H9 (cell line): Measurements from ENCODE around the gene GORAB. TPM values are rescaled to one million over a fixed set of nuclear protein-coding genes. Genes with fewer than 3 reads are reported as not detected.
A peak's percentile ranks its signal among the peaks of the same experiment; 100 is the strongest.

Source experiments
- DNase-seq: peaks from one replicate; pipeline ENCODE4 v3.0.0-alpha.2; 2017
- H2AFZ ChIP-seq: one replicate; pipeline ENCODE4 v1.6.1; 2013; ENCODE audit warnings: mild to moderate bottlenecking, low read length, control low read depth, moderate library complexity
- H2AK5ac ChIP-seq: 2 replicates; pipeline ENCODE4 v1.6.1; 2013; ENCODE audit warnings: low read length, control low read depth, mixed read lengths; ENCODE audit not compliant: insufficient read length
- H2BK120ac ChIP-seq: one replicate; pipeline ENCODE4 v1.6.1; 2013; ENCODE audit warnings: low read depth, mild to moderate bottlenecking, low read length, control low read depth, inconsistent platforms; ENCODE audit not compliant: poor library complexity, severe bottlenecking
- H2BK12ac ChIP-seq: 2 replicates; pipeline ENCODE4 v1.6.1; 2013; ENCODE audit warnings: low read length, control low read depth, mixed read lengths, low read depth; ENCODE audit not compliant: insufficient read length
- H2BK15ac ChIP-seq: 2 replicates; pipeline ENCODE4 v1.6.1; 2013; ENCODE audit warnings: low read depth, low read length, control low read depth
- H2BK20ac ChIP-seq: one replicate; pipeline ENCODE4 v1.6.1; 2013; ENCODE audit warnings: low read depth, mild to moderate bottlenecking, low read length, control low read depth, inconsistent platforms; ENCODE audit not compliant: poor library complexity, severe bottlenecking
- H2BK5ac ChIP-seq: 2 replicates; pipeline ENCODE4 v1.6.1; 2013; ENCODE audit warnings: low read length, control low read depth, mixed read lengths; ENCODE audit not compliant: insufficient read length
- H3K14ac ChIP-seq: 2 replicates; pipeline ENCODE4 v1.6.1; 2013; ENCODE audit warnings: low read length, control low read depth; ENCODE audit not compliant: insufficient read depth
- H3K18ac ChIP-seq: 2 replicates; pipeline ENCODE4 v1.6.1; 2013; ENCODE audit warnings: low read depth, mild to moderate bottlenecking, mixed read lengths, low read length, control low read depth; ENCODE audit not compliant: insufficient read length
- H3K23ac ChIP-seq: 2 replicates; pipeline ENCODE4 v1.6.1; 2013; ENCODE audit warnings: low read length, control low read depth, mixed read lengths, low read depth; ENCODE audit not compliant: insufficient read length
- H3K23me2 ChIP-seq: 2 replicates; pipeline ENCODE4 v1.6.1; 2013; ENCODE audit warnings: low read depth, mild to moderate bottlenecking, mixed read lengths, low read length, control low read depth; ENCODE audit not compliant: insufficient read length, poor library complexity, severe bottlenecking
- H3K27ac ChIP-seq: 2 replicates; pipeline ENCODE4 v1.5.1; 2013; ENCODE audit warnings: low read length, control low read depth, mixed read lengths, low read depth; ENCODE audit not compliant: insufficient read length
- H3K27me3 ChIP-seq: 2 replicates; pipeline ENCODE4 v1.6.1; 2013; ENCODE audit warnings: low read length, control low read depth, inconsistent platforms; ENCODE audit not compliant: insufficient read depth
- H3K4ac ChIP-seq: 2 replicates; pipeline ENCODE4 v1.6.1; 2013; ENCODE audit warnings: low read depth, mild to moderate bottlenecking, control low read depth, inconsistent platforms, low read length, moderate library complexity
- H3K4me1 ChIP-seq: 2 replicates; pipeline ENCODE4 v1.6.1; 2013; ENCODE audit warnings: low read length, control low read depth, inconsistent platforms; ENCODE audit not compliant: insufficient read depth
- H3K4me2 ChIP-seq: 2 replicates; pipeline ENCODE4 v1.6.1; 2013; ENCODE audit warnings: low read length, control low read depth, mixed read lengths; ENCODE audit not compliant: insufficient read length, insufficient read depth
- H3K56ac ChIP-seq: 2 replicates; pipeline ENCODE4 v1.6.1; 2013; ENCODE audit warnings: low read depth, mild to moderate bottlenecking, mixed read lengths, low read length, control low read depth; ENCODE audit not compliant: insufficient read length
- H3K79me1 ChIP-seq: 2 replicates; pipeline ENCODE4 v1.6.1; 2013; ENCODE audit warnings: low read depth, mild to moderate bottlenecking, moderate library complexity, low read length, control low read depth, inconsistent platforms; ENCODE audit not compliant: insufficient read depth, poor library complexity, severe bottlenecking
- H3K79me2 ChIP-seq: 2 replicates; pipeline ENCODE4 v1.6.1; 2013; ENCODE audit warnings: low read length, control low read depth, inconsistent platforms; ENCODE audit not compliant: insufficient read depth
- H3K9ac ChIP-seq: 2 replicates; pipeline ENCODE4 v1.6.1; 2013; ENCODE audit warnings: low read length, control low read depth, mixed read lengths; ENCODE audit not compliant: insufficient read length; ENCODE audit errors: extremely low read depth
- H3K9me3 ChIP-seq: one replicate; pipeline ENCODE4 v1.6.1; 2013; ENCODE audit warnings: low read depth, low read length, inconsistent platforms; ENCODE audit not compliant: control insufficient read depth
- H3T11ph ChIP-seq: one replicate; pipeline ENCODE4 v1.6.1; 2013; ENCODE audit warnings: mild to moderate bottlenecking, low read length, control low read depth, inconsistent platforms
- H4K20me1 ChIP-seq: one replicate; pipeline ENCODE4 v1.6.1; 2013; ENCODE audit not compliant: control insufficient read depth, insufficient read length, insufficient read depth
- H4K5ac ChIP-seq: 2 replicates; pipeline ENCODE4 v1.6.1; 2013; ENCODE audit warnings: low read depth, mild to moderate bottlenecking, mixed read lengths, low read length, control low read depth; ENCODE audit not compliant: insufficient read length
- H4K8ac ChIP-seq: replicated peaks from 2 replicates; pipeline ENCODE4 v1.6.1; 2013; ENCODE audit warnings: low read length, control low read depth, mixed read lengths, low read depth; ENCODE audit not compliant: insufficient read length
- H4K91ac ChIP-seq: 2 replicates; pipeline ENCODE4 v1.6.1; 2013; ENCODE audit warnings: low read depth, mild to moderate bottlenecking, moderate library complexity, mixed read lengths, low read length, control low read depth; ENCODE audit not compliant: insufficient read length
- H3K27ac Mint-ChIP-seq, 3 experiments: 2 replicates in 2 of 3; 3 replicates in 1 of 3; pipeline ENCODE4 v1.8.0; 2020 to 2021; ENCODE audit warnings: mixed read lengths in 3 of 3, mild to moderate bottlenecking in 1 of 3, moderate library complexity in 1 of 3
- H3K27me3 Mint-ChIP-seq: 2 replicates; pipeline ENCODE4 v1.8.0; 2021; ENCODE audit warnings: low read depth, mild to moderate bottlenecking, moderate library complexity, mixed read lengths
- H3K36me3 Mint-ChIP-seq, 3 experiments: 2 replicates in 2 of 3; 3 replicates in 1 of 3; pipeline ENCODE4 v1.8.0; 2020 to 2021; ENCODE audit warnings: low read depth in 3 of 3, mixed read lengths in 3 of 3; ENCODE audit not compliant: insufficient read depth in 1 of 3
- H3K4me1 Mint-ChIP-seq, 2 experiments: 2 replicates each; pipeline ENCODE4 v1.8.0; 2020; ENCODE audit warnings: mixed read lengths in 2 of 2
- H3K4me3 Mint-ChIP-seq, 2 experiments: 2 replicates in 1 of 2; 3 replicates in 1 of 2; pipeline ENCODE4 v1.8.0; 2020 to 2021; ENCODE audit warnings: mild to moderate bottlenecking in 2 of 2, mixed read lengths in 2 of 2, moderate library complexity in 1 of 2
- H3K9me3 Mint-ChIP-seq, 2 experiments: 2 replicates in 1 of 2; 3 replicates in 1 of 2; pipeline ENCODE4 v1.8.0; 2020; ENCODE audit warnings: mild to moderate bottlenecking in 2 of 2, mixed read lengths in 2 of 2, moderate library complexity in 1 of 2
- CTCF ChIP-seq: fragments of 200-600 bp; sonication (generic); conservative IDR thresholded peaks from 3 replicates; pipeline ENCODE4 v1.8.0; 2021; ENCODE audit warnings: antibody characterized with exemption, mild to moderate bottlenecking
- WGBS: extraction: QIAGEN DNeasy Blood & Tissue Kit; methylation state at CpG from one replicate; pipeline ENCODE4 v1.1.7; 2013; ENCODE audit warnings: missing lambda C conversion rate, low lambda C conversion rate, mixed read lengths; ENCODE audit not compliant: insufficient read length; ENCODE audit errors: extremely low coverage; 5-methylcytosine and 5-hydroxymethylcytosine counted together
- total RNA-seq: library from RNA; stranded (reverse); gene quantifications from 2 replicates; pipeline ENCODE4 v1.2.1, GENCODE V29; 2021

GORAB gene
- total RNA-seq, 1 experiment from 2014 or later = 17.8 TPM

GRCh38 chr1:170580636-170581440, 48.9 kb downstream of the GORAB start:
- H3K9me3 Mint-ChIP-seq = no peaks in the 10 kb centered on the region
- no peak overlapping the region for H2AFZ ChIP-seq

More at GRCh38 chr1:170580636-170581440, 48.9 kb downstream of the GORAB start:
- Histone ChIP-seq H3T11ph (no peak overlapping the region), H3K4me2 (no peak overlapping the region), H4K8ac (no peak overlapping the region), H4K91ac (no peak overlapping the region), H2BK20ac (no peak overlapping the region), H3K56ac (no peak overlapping the region), H4K5ac (no peak overlapping the region), H3K23me2 (no peaks in the 10 kb centered on the region), H2AK5ac (no peak overlapping the region), H4K20me1 (no peaks in the 10 kb centered on the region), H2BK5ac (no peak overlapping the region), H3K27ac (no peak overlapping the region), H3K79me2 (no peaks in the 10 kb centered on the region), H2BK15ac (no peak overlapping the region), H3K18ac (no peak overlapping the region), H3K79me1 (no peaks in the 10 kb centered on the region), H2BK12ac (no peak overlapping the region), H3K14ac (no peak overlapping the region), H3K4me1 (peaks cover 2% of the 10 kb centered on the region; the same call in 1 of the 2 replicates), H3K4ac (no peak overlapping the region), H3K9ac (no peak overlapping the region), H2BK120ac (no peak overlapping the region), H3K27me3 (peaks cover 4% of the 10 kb centered on the region; the same call in 1 of the 2 replicates), H3K9me3 (no peaks in the 10 kb centered on the region), H3K23ac (no peak overlapping the region)
- WGBS = no CpG with 5 or more reads among the region's 2 CpGs
- Mint-ChIP-seq H3K4me1 (peaks cover 22 to 28% of the 10 kb centered on the region in 2 experiments), H3K27me3 (peaks cover 21% of the 10 kb centered on the region), H3K4me3 (no peak overlapping the region), H3K36me3 (no peaks in the 10 kb centered on the region), H3K27ac (peak overlapping the region in 1 of 3 experiments; percentile 39; a peak in 1 of 7 replicates)
- no peak for DNase-seq
- TF ChIP-seq CTCF = no peak
